CD4-positive, CD25-positive, alpha-beta regulatory T cell (primary cell): Measurements from ENCODE around the gene EIF4E1B. TPM values are rescaled to one million over a fixed set of nuclear protein-coding genes. Genes with fewer than 3 reads are reported as not detected.

Experiments
- ATAC-seq, 2 donors: fragments of 150-1000 bp; cut with Tn5 transposase; one replicate each; pipeline ENCODE4 v1.10.0; 2021; ENCODE audit warnings: low read depth in 2 of 2, moderate number of reproducible peaks in 2 of 2, moderate library complexity in 1 of 2
- DNase-seq, 3 donors: peaks; one replicate each; pipeline versions ENCODE4 v3.0.0 to v3.0.0-alpha.2; 2012 to 2022; ENCODE audit warnings: mixed read lengths in 1 of 3
- H3K27ac ChIP-seq: one replicate; pipeline ENCODE4 v1.7.0; 2013; ENCODE audit warnings: mild to moderate bottlenecking, low read length; ENCODE audit not compliant: insufficient read depth, poor library complexity, severe bottlenecking
- H3K27me3 ChIP-seq: one replicate; pipeline ENCODE4 v1.7.0; 2013; ENCODE audit warnings: low read length; ENCODE audit not compliant: control insufficient read depth, insufficient read depth
- H3K36me3 ChIP-seq: one replicate; pipeline ENCODE4 v1.7.0; 2013; ENCODE audit warnings: mild to moderate bottlenecking, low read length, moderate library complexity; ENCODE audit not compliant: control insufficient read depth, insufficient read depth
- H3K4me1 ChIP-seq: 2 replicates; pipeline ENCODE4 v1.7.0; 2013; ENCODE audit warnings: mild to moderate bottlenecking, low read length; ENCODE audit not compliant: insufficient read depth, control insufficient read depth, poor library complexity, severe bottlenecking
- H3K4me3 ChIP-seq: one replicate; pipeline ENCODE4 v1.7.0; 2013; ENCODE audit warnings: low read depth, mild to moderate bottlenecking, low read length, moderate library complexity
- H3K9me3 ChIP-seq, 2 experiments: 1 replicate in 1 of 2; 2 replicates in 1 of 2; pipeline ENCODE4 v1.7.0; 2013; ENCODE audit warnings: low read length in 2 of 2, mild to moderate bottlenecking in 1 of 2, moderate library complexity in 1 of 2; ENCODE audit not compliant: control insufficient read depth in 2 of 2
- H3K27ac Mint-ChIP-seq, 3 donors: one replicate each; pipeline ENCODE4 v1.8.0; 2020 to 2022; ENCODE audit warnings: mild to moderate bottlenecking in 3 of 3, mixed read lengths in 3 of 3, moderate library complexity in 2 of 3
- H3K27me3 Mint-ChIP-seq: one replicate; pipeline ENCODE4 v1.8.0; 2022; ENCODE audit warnings: mild to moderate bottlenecking, mixed read lengths
- H3K36me3 Mint-ChIP-seq: one replicate; pipeline ENCODE4 v1.8.0; 2020; ENCODE audit warnings: mixed read lengths
- H3K4me1 Mint-ChIP-seq, 4 donors: one replicate each; pipeline ENCODE4 v1.8.0; 2020 to 2022; ENCODE audit warnings: mixed read lengths in 4 of 4, mild to moderate bottlenecking in 1 of 4
- H3K4me3 Mint-ChIP-seq, 4 donors: one replicate each; pipeline ENCODE4 v1.8.0; 2020 to 2022; ENCODE audit warnings: mild to moderate bottlenecking in 4 of 4, mixed read lengths in 4 of 4, moderate library complexity in 3 of 4
- H3K9me3 Mint-ChIP-seq, 7 donors: one replicate each; pipeline ENCODE4 v1.8.0; 2020 to 2022; ENCODE audit warnings: mixed read lengths in 7 of 7, mild to moderate bottlenecking in 3 of 7, moderate library complexity in 2 of 7
- polyA plus RNA-seq, 4 donors: library from polyadenylated mRNA; unstranded; fragments of 300-500 nt; fragmentation: Illumina TruSeq; gene quantifications; one replicate each; pipeline ENCODE4 v1.2.3, GENCODE V29; 2021
- total RNA-seq: library from RNA; stranded (reverse); gene quantifications from one replicate; pipeline ENCODE4 v1.2.3, GENCODE V29; 2022

The EIF4E1B gene
- total and polyA plus RNA-seq, 5 donors from 2014 or later, result not detected

DNA sequence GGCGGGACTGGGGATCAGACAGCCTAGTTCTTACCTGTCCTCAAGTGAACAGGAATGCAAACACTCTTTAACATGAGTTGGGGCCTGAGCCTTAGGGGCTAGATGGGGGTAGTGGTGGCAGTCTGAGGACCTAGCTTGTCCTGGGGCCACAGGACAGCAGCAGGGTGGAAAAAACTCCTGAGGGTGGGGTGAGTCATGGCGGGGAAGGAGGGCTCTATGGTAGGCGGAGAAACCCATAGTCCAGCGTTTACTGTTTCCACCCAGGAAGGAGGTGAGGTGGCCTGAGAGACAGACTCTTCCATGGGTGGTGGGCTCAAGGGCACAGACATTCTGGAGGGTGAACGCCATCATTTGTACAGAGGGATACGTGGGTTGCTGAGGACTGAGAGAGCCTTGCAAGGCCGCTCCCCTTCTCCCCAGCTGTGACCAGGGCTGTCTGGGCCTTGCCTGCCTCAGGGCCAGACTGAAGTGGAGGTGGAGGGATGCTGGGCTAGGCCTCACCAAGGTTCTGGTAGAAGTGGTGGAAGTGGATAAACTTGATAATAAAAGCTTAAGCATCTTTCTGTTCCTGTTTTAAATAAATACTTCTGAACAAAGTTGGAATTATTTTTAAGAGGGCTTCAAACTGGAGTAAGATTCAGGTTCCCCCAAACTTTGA is 15.7 kb downstream of the EIF4E1B start:
- Histone ChIP-seq H3K36me3 (no peaks in the 10 kb centered on the region), H3K4me1 (peaks cover 30% of the 10 kb centered on the region), H3K9me3 (no peaks in the 10 kb centered on the region), H3K27ac (peak overlapping the region; percentile 76), H3K4me3 (peak overlapping the region; percentile 84), H3K27me3 (no peaks in the 10 kb centered on the region)
- Mint-ChIP-seq H3K36me3 (no peaks in the 10 kb centered on the region), H3K4me3 (peak overlapping the region; percentile 83 to 97 (median 92)), H3K27me3 (peaks cover 5% of the 10 kb centered on the region), H3K27ac (peak overlapping the region; percentile 82 to 86 (median 85)), H3K9me3 (no peaks in the 10 kb centered on the region), H3K4me1 (peaks cover 0 to 51% (median 28%) of the 10 kb centered on the region in 4 donors)
- ATAC-seq (no peak), DNase-seq (no peak)

DNA sequence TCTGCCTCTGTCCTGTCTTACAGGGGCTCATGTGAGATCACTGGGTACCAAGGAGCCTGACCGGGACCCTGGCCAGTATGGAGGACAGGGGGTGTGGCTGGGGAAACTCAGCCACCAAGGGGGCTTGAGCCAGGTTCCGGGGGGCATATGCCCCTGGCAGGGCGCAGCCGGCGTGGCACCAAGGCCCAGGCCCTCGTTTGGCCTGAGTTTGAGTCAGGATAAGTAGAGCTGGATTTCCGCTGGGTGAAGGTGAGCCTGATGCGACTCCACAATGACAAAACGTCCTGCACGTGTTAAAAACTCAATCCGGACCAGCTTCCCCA is 16.2 kb downstream of the EIF4E1B start:
- Mint-ChIP-seq H3K4me3 (peak overlapping the region; percentile 83 to 97 (median 92)), H3K9me3 (no peaks in the 10 kb centered on the region), H3K36me3 (no peaks in the 10 kb centered on the region), H3K4me1 (peaks cover 0 to 55% (median 31%) of the 10 kb centered on the region in 4 donors), H3K27ac (peak overlapping the region; percentile 82 to 86 (median 85)), H3K27me3 (peaks cover 5% of the 10 kb centered on the region)
- Histone ChIP-seq H3K27me3 (no peaks in the 10 kb centered on the region), H3K36me3 (no peaks in the 10 kb centered on the region), H3K27ac (peak overlapping the region; percentile 76), H3K4me1 (peaks cover 30% of the 10 kb centered on the region), H3K4me3 (peak overlapping the region; percentile 84), H3K9me3 (no peaks in the 10 kb centered on the region)
- peak in 1 of 3 donors; percentile 9 for DNase-seq
- ATAC-seq, result no peak

DNA sequence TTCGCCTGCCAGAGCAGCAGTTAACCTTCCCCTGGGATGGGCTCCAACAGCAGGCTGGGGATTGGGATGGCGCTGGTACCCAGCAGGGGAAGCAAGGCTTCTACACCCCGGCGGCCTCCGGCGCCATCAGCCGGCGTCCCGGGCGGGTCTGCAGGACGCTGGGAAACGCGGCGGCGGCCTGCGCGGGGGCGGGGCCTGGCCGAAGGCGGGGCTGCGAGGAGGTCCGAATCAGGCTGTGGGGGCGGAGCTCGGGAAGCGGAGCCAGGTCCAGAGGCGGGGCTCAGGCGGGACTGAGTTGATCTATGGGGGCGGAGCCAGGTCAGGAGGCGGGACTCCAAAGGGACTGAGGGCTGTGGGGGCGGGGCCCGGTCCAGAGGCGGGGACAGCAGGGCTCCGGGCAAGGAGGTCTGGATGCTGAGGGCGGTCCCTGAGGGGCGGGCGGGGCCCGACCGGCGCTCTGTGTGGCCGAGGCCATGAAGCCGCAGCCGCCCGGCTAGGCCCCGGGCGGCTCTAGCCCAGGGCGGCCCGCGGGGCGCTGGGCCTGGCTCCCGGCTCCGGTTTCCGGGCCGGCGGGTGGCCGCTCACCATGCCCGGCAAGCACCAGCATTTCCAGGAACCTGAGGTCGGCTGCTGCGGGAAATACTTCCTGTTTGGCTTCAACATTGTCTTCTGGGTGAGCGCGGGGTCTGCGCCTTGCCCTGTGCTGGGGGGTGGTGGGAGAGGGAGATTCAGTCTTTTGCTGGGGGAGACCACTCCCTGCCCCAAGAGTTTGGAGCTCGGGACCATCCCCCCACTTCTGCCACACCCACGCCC is 16.8 kb downstream of the EIF4E1B start, which contains the start of gene TSPAN17:
Gene TSPAN17, plus strand, starts transcription at position 455 of the 813 bp plus-strand sequence. Its CDS starts 132 bp downstream, at position 587.
- Histone ChIP-seq H3K36me3 (peaks cover 2% of the 10 kb centered on the region), H3K27ac (peak within 1 kb of the TSS; percentile 76), H3K9me3 (no peaks in the 10 kb centered on the region), H3K4me3 (peak within 1 kb of the TSS; percentile 84), H3K4me1 (peaks cover 30% of the 10 kb centered on the region), H3K27me3 (no peaks in the 10 kb centered on the region)
- peak; percentile 92 to 95 for ATAC-seq
- no peaks in the 10 kb centered on the region for H3K9me3 Mint-ChIP-seq
- peak within 1 kb of the TSS; percentile 82 to 99 (median 93) for H3K27ac Mint-ChIP-seq
- peaks cover 0 to 61% (median 31%) of the 10 kb centered on the region in 4 donors for H3K4me1 Mint-ChIP-seq
- peaks cover 5% of the 10 kb centered on the region for H3K27me3 Mint-ChIP-seq
- DNase-seq, result peak; percentile 92 to 99 (median 98)
- peak within 1 kb of the TSS; percentile 83 to 97 (median 92) for H3K4me3 Mint-ChIP-seq
- H3K36me3 Mint-ChIP-seq, result no peaks in the 10 kb centered on the region

DNA sequence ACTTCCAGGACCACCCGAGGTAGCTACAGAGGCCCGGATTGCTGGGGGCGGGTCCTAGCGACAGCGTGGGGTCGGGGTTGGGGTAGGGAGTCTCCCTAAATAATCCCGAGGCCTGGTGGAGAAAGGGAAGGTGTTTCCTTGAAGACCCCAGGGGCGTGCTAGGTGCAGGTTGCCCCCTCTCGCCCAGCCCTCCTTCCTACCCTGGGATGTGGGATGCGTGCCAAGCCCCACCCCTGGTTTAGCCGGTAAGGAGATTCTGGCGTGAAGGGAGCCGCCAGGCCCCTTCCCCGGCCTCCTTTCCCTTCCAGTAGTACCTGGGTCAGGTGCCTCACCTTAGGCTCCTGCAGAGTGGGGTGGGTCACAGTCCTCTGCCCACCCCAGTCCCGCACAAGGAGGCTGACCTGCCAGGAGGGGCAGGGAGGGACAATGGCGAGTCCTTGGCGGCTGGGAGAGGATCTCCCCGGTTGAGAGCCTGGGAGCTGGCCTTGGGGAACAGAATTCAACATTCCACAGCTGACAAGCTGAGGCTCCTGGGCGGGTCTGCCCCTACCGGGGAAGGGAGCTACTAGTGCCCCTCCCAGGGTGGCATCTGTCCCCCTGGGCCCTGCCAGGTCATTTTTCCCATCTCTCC is 17.5 kb downstream of the EIF4E1B start:
- Histone ChIP-seq H3K9me3 (no peaks in the 10 kb centered on the region), H3K4me3 (peak overlapping the region; percentile 69), H3K4me1 (peaks cover 30% of the 10 kb centered on the region), H3K27ac (peak overlapping the region; percentile 76), H3K36me3 (peaks cover 5% of the 10 kb centered on the region), H3K27me3 (no peaks in the 10 kb centered on the region)
- Mint-ChIP-seq H3K27ac (peak overlapping the region; percentile 82 to 99 (median 93)), H3K36me3 (peaks cover under 1% of the 10 kb centered on the region), H3K4me3 (peak overlapping the region; percentile 83 to 91 (median 90)), H3K4me1 (peaks cover 0 to 67% (median 31%) of the 10 kb centered on the region in 4 donors), H3K27me3 (peaks cover 5% of the 10 kb centered on the region), H3K9me3 (no peaks in the 10 kb centered on the region)
- ATAC-seq (no peak), DNase-seq (peak in 1 of 3 donors; percentile 16)

DNA sequence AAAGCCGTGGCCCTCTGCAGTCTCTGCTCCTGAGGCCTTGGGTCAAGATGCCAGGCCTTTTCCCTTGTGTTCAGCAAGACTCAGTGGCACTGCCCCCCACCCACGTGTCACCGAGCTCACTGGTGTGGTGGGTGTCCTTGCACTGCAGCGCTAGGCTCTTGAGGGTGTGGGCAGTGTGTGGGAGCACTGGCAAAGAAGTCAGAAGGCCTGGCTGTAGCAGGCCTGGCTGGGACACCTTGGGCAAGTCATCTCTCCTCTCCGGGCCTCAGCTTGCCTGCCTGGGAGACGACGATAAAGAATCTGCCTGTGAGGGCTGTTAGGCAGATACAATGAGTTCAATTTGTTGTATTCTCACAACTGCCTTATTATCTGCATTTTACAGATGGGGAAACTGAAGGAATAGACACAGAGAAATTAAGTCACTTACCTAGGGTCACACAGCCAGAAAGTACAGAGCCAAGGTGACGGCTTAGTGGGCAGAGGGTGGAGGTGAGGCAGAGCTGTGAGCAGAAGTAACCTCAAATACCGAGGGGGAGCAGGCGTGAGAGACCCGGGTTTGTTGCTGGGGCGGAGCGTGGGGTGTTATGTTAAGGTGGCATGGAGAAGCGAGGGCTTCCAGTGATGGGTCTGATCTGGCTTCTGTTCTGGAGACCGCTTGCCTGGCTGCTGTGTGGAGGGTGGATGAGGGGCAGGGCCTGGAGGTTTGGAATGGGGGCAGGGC is 18.2 kb downstream of the EIF4E1B start:
- peak overlapping the region; percentile 82 to 99 (median 93) for H3K27ac Mint-ChIP-seq
- H3K4me3 ChIP-seq, result peak overlapping the region; percentile 69
- peak overlapping the region; percentile 83 to 91 (median 90) for H3K4me3 Mint-ChIP-seq
- peaks cover 5% of the 10 kb centered on the region for H3K27me3 Mint-ChIP-seq
- peaks cover 0 to 74% (median 38%) of the 10 kb centered on the region in 4 donors for H3K4me1 Mint-ChIP-seq
- H3K27ac ChIP-seq, result peak overlapping the region; percentile 76
- peaks cover 30% of the 10 kb centered on the region for H3K4me1 ChIP-seq
- peaks cover 8% of the 10 kb centered on the region for H3K36me3 ChIP-seq
- no peaks in the 10 kb centered on the region for H3K9me3 Mint-ChIP-seq
- DNase-seq (peak; percentile 16 to 27 (median 24)), ATAC-seq (no peak)
- peaks cover 7% of the 10 kb centered on the region for H3K36me3 Mint-ChIP-seq
- H3K27me3 ChIP-seq, result no peaks in the 10 kb centered on the region
- H3K9me3 ChIP-seq, result no peaks in the 10 kb centered on the region

DNA sequence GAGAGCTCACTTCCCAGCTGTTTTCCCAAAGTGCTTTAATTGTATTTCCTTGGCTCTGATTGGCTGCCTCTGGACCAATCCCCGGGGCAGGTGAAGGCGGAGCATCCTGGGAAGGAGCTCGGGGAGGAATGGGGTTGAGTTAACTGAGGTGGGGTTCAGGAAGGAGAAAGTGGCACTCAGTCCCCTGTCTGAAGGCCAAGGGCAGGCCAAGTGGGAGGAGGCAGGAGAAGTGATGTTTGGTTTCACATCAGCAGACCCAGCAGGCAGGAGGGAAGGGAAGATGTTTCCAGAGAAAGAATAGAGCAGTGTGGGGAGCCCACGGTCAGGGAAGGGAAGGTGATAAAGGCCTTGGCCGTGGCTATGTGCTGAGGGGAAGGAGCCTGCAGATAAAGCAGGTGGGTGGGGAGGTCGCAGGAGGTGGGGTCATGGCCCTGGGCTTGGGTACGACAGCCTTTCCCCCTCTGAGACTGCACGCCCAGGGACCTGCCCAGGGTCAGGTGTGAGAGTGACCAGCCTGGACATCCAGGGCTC is 19.9 kb downstream of the EIF4E1B start:
- H3K27me3 Mint-ChIP-seq, result no peaks in the 10 kb centered on the region
- H3K27ac ChIP-seq, result no peak overlapping the region
- peaks cover 42% of the 10 kb centered on the region for H3K4me1 ChIP-seq
- ATAC-seq (no peak), DNase-seq (no peak)
- no peaks in the 10 kb centered on the region for H3K9me3 ChIP-seq
- H3K4me3 Mint-ChIP-seq, result peak overlapping the region; percentile 29 to 80 (median 59)
- H3K36me3 ChIP-seq, result peaks cover 8% of the 10 kb centered on the region
- H3K4me3 ChIP-seq, result no peak overlapping the region
- H3K27ac Mint-ChIP-seq, result peak overlapping the region; percentile 69 to 84 (median 75)
- H3K27me3 ChIP-seq, result no peaks in the 10 kb centered on the region
- H3K36me3 Mint-ChIP-seq, result peaks cover 13% of the 10 kb centered on the region
- peaks cover 0 to 85% (median 42%) of the 10 kb centered on the region in 4 donors for H3K4me1 Mint-ChIP-seq
- no peaks in the 10 kb centered on the region for H3K9me3 Mint-ChIP-seq

DNA sequence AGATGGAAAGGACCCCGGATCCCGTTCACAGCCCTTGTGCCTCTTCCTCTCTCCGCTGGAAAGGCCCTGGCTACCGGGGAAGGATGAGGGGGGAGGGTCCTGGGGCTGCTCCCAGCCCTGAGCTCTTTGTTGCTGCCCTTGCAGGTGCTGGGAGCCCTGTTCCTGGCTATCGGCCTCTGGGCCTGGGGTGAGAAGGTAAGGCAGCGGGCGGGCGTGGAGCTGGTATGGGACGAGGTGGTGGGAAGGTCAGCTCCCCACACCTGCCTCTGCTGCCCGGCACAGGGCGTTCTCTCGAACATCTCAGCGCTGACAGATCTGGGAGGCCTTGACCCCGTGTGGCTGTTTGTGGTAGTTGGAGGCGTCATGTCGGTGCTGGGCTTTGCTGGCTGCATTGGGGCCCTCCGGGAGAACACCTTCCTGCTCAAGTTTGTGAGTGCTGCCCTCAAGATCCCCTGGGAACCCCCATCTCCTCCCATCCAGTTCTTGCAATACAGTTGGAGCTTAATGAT is 21.1 kb downstream of the EIF4E1B start:
- Mint-ChIP-seq H3K9me3 (no peaks in the 10 kb centered on the region), H3K4me1 (peaks cover 0 to 81% (median 39%) of the 10 kb centered on the region in 4 donors), H3K4me3 (no peak overlapping the region), H3K27ac (peak overlapping the region in 2 of 3 donors; percentile 67 to 84), H3K27me3 (no peaks in the 10 kb centered on the region), H3K36me3 (peaks cover 19% of the 10 kb centered on the region)
- Histone ChIP-seq H3K4me1 (peaks cover 37% of the 10 kb centered on the region), H3K36me3 (peaks cover 8% of the 10 kb centered on the region), H3K27me3 (no peaks in the 10 kb centered on the region), H3K4me3 (no peak overlapping the region), H3K9me3 (no peaks in the 10 kb centered on the region), H3K27ac (no peak overlapping the region)
- DNase-seq, result no peak
- no peak for ATAC-seq
